ENCODE results near the gene FAM219A.

FAM219A gene

GRCh38 chr9:34475097-34475496, 16.7 kb upstream of the FAM219A start:
- DNase-seq (ENCODE audit: low spot score): no peak
- in situ Hi-C loops (cut with MboI; ENCODE audit: low pct_unique_long_range_greater_than_20kb, low sequenced_read_pairs, unreplicated experiment): no loop called here
- no peak for TF ChIP-seq CTCF (IDR thresholded peaks at IDR 0.05; ENCODE audit: extremely low read depth, insufficient read depth, missing control alignments)

- TF ChIP-seq CTCF (IDR thresholded peaks at IDR 0.05; ENCODE audit: extremely low read depth, insufficient read depth, missing control alignments): no peak
- DNase-seq (ENCODE audit: low spot score): no peak
- in situ Hi-C loops (cut with MboI; ENCODE audit: low pct_unique_long_range_greater_than_20kb, low sequenced_read_pairs, unreplicated experiment): no loop called here
Observed at GRCh38 chr9:34465468-34465867, 7.1 kb upstream of the FAM219A start.

GRCh38 chr9:34464571-34464970, 6.2 kb upstream of the FAM219A start:
- in situ Hi-C loops (cut with MboI; ENCODE audit: low pct_unique_long_range_greater_than_20kb, low sequenced_read_pairs, unreplicated experiment): no loop called here
- no peak for DNase-seq (ENCODE audit: low spot score)
- no peak for TF ChIP-seq CTCF (IDR thresholded peaks at IDR 0.05; ENCODE audit: extremely low read depth, insufficient read depth, missing control alignments)

GRCh38 chr9:34463901-34464232, 5.5 kb upstream of the FAM219A start:
- no peak for DNase-seq (ENCODE audit: low spot score)
- TF ChIP-seq CTCF (IDR thresholded peaks at IDR 0.05; ENCODE audit: extremely low read depth, insufficient read depth, missing control alignments): no peak
- in situ Hi-C loops (cut with MboI; ENCODE audit: low pct_unique_long_range_greater_than_20kb, low sequenced_read_pairs, unreplicated experiment): no loop called here

GRCh38 chr9:34463098-34463900, 4.9 kb upstream of the FAM219A start:
- no peak for TF ChIP-seq CTCF (IDR thresholded peaks at IDR 0.05; ENCODE audit: extremely low read depth, insufficient read depth, missing control alignments)
- in situ Hi-C loops (cut with MboI; ENCODE audit: low pct_unique_long_range_greater_than_20kb, low sequenced_read_pairs, unreplicated experiment): no loop called here
- no peak for DNase-seq (ENCODE audit: low spot score)

- in situ Hi-C loops (cut with MboI; ENCODE audit: low pct_unique_long_range_greater_than_20kb, low sequenced_read_pairs, unreplicated experiment): no loop called here
- no peak for TF ChIP-seq CTCF (IDR thresholded peaks at IDR 0.05; ENCODE audit: extremely low read depth, insufficient read depth, missing control alignments)
- no peak for DNase-seq (ENCODE audit: low spot score)
Observed at GRCh38 chr9:34459941-34460340, 1.6 kb upstream of the FAM219A start.

Data from GM13977 (cell line).